IMR-90 (cell line): Measurements from ENCODE around the gene RILPL2. TPM values are rescaled to one million over a fixed set of nuclear protein-coding genes. Genes with fewer than 3 reads are reported as not detected.

Source experiments
- ATAC-seq: fragments of 200-7000 bp; cut with Tn5 transposase; 2 replicates; pipeline ENCODE4 v1.9.1; 2020; ENCODE audit warnings: low read depth, mild to moderate bottlenecking, moderate library complexity
- BruUV-seq: library from RNA; stranded (reverse); fragments of 400-500 nt; replicated peaks from 2 replicates; lab custom pipeline; 2021; lab: Mats Ljungman, UMichigan
- CTCF ChIA-PET: fragments of 300-600 bp; formaldehyde crosslinking; extraction: SDS; loops from one replicate; lab custom pipeline; 2021; ENCODE audit warnings: antibody characterized with exemption; lab: Yijun Ruan, JAX
- POLR2A ChIA-PET: fragments of 300-600 bp; sonication (Branson Sonifier 250); formaldehyde crosslinking; loops from one replicate; lab custom pipeline; 2022; ENCODE audit warnings: antibody characterized with exemption; ENCODE audit not compliant: unreplicated experiment; lab: Charles Lee
- DNase-seq: peaks from one replicate; pipeline ENCODE4 v3.0.0; 2013
- H2AFZ ChIP-seq: replicated peaks from 2 replicates; pipeline ENCODE3; 2013; ENCODE audit warnings: low read length, mild to moderate bottlenecking; ENCODE audit not compliant: poor library complexity
- H2AK5ac ChIP-seq: 2 replicates; pipeline ENCODE4 v1.6.1; 2013; ENCODE audit warnings: low read depth, low read length, inconsistent platforms
- H2AK9ac ChIP-seq: replicated peaks from 2 replicates; pipeline ENCODE3; 2013; ENCODE audit warnings: mild to moderate bottlenecking, low read depth, low read length, moderate library complexity; ENCODE audit not compliant: poor library complexity
- H2BK120ac ChIP-seq: 2 replicates; pipeline ENCODE4 v1.6.1; 2013; ENCODE audit warnings: low read depth, low read length, inconsistent platforms
- H2BK15ac ChIP-seq: 3 replicates; pipeline ENCODE4 v1.6.1; 2013; ENCODE audit warnings: low read depth, low read length, inconsistent platforms
- H2BK20ac ChIP-seq: 2 replicates; pipeline ENCODE4 v1.6.1; 2013; ENCODE audit warnings: low read depth, mild to moderate bottlenecking, inconsistent platforms, low read length, moderate library complexity
- H2BK5ac ChIP-seq: 2 replicates; pipeline ENCODE4 v1.6.1; 2013; ENCODE audit warnings: mild to moderate bottlenecking, low read depth, low read length, inconsistent platforms; ENCODE audit not compliant: poor library complexity, severe bottlenecking
- H3K14ac ChIP-seq: replicated peaks from 2 replicates; pipeline ENCODE4 v1.6.1; 2013; ENCODE audit warnings: low read depth, low read length, inconsistent platforms
- H3K18ac ChIP-seq: 2 replicates; pipeline ENCODE4 v1.6.1; 2013; ENCODE audit warnings: low read depth, low read length, control low read depth
- H3K23ac ChIP-seq: 2 replicates; pipeline ENCODE4 v1.6.1; 2013; ENCODE audit warnings: low read depth, low read length, inconsistent platforms
- H3K27ac ChIP-seq: 2 replicates; pipeline ENCODE4 v1.5.1; 2013; ENCODE audit warnings: mild to moderate bottlenecking, control low read depth, low read length; ENCODE audit not compliant: insufficient read depth
- H3K27me3 ChIP-seq: 2 replicates; pipeline ENCODE4 v1.6.1; 2013; ENCODE audit warnings: low read length; ENCODE audit not compliant: control insufficient read depth, insufficient read depth
- H3K36me3 ChIP-seq: 2 replicates; pipeline ENCODE4 v1.6.1; 2013; ENCODE audit warnings: low read length, mixed read lengths; ENCODE audit not compliant: control insufficient read depth, insufficient read depth
- H3K4ac ChIP-seq: 2 replicates; pipeline ENCODE4 v1.6.1; 2013; ENCODE audit warnings: low read depth, low read length, inconsistent platforms
- H3K4me1 ChIP-seq: 2 replicates; pipeline ENCODE4 v1.6.1; 2013; ENCODE audit warnings: low read length, mixed read lengths; ENCODE audit not compliant: control insufficient read depth, insufficient read depth
- H3K4me2 ChIP-seq: 2 replicates; pipeline ENCODE4 v1.6.1; 2013; ENCODE audit warnings: low read depth, mild to moderate bottlenecking, control low read depth, low read length, moderate library complexity
- H3K4me3 ChIP-seq: 2 replicates; pipeline ENCODE4 v1.5.1; 2013; ENCODE audit warnings: low read depth, mild to moderate bottlenecking, control low read depth, low read length, moderate library complexity; ENCODE audit not compliant: insufficient read depth
- H3K56ac ChIP-seq: 2 replicates; pipeline ENCODE4 v1.6.1; 2013; ENCODE audit warnings: low read length, inconsistent platforms; ENCODE audit not compliant: insufficient read depth; ENCODE audit errors: extremely low read depth
- H3K79me1 ChIP-seq, 2 experiments: 2 replicates each; pipeline ENCODE4 v1.6.1; 2013; ENCODE audit warnings: low read length in 2 of 2, inconsistent platforms in 1 of 2, low read depth in 1 of 2
- H3K9ac ChIP-seq: 2 replicates; pipeline ENCODE4 v1.6.1; 2013; ENCODE audit warnings: low read depth, low read length, control low read depth
- H3K9me1 ChIP-seq: 2 replicates; pipeline ENCODE4 v1.6.1; 2013; ENCODE audit warnings: low read length, inconsistent platforms; ENCODE audit not compliant: insufficient read depth
- H3K9me3 ChIP-seq: 2 replicates; pipeline ENCODE4 v1.6.1; 2013; ENCODE audit warnings: low read length; ENCODE audit not compliant: control insufficient read depth, insufficient read depth
- H4K20me1 ChIP-seq: 2 replicates; pipeline ENCODE4 v1.6.1; 2013; ENCODE audit warnings: low read length, inconsistent platforms; ENCODE audit not compliant: insufficient read depth
- H4K5ac ChIP-seq: 2 replicates; pipeline ENCODE4 v1.6.1; 2013; ENCODE audit warnings: mild to moderate bottlenecking, low read depth, low read length, control low read depth
- H4K8ac ChIP-seq, 2 experiments: 2 replicates each; pipeline ENCODE4 v1.6.1; 2013; ENCODE audit warnings: low read depth in 2 of 2, low read length in 2 of 2, control low read depth in 1 of 2, inconsistent platforms in 1 of 2
- H4K91ac ChIP-seq: 2 replicates; pipeline ENCODE4 v1.6.1; 2013; ENCODE audit warnings: low read depth, low read length, inconsistent platforms; ENCODE audit not compliant: insufficient read depth
- BHLHE40 ChIP-seq: fragments of 150-350 bp; IDR thresholded peaks from 2 replicates; pipeline ENCODE4 v1.6.1; 2016; ENCODE audit warnings: mild to moderate bottlenecking, low read depth, low read length
- CEBPB ChIP-seq: IDR thresholded peaks from 2 replicates; pipeline ENCODE4 v1.6.1; 2012; ENCODE audit warnings: low read depth, low read length, improper control_type of control experiment
- CHD1 ChIP-seq: IDR thresholded peaks from 2 replicates; pipeline ENCODE4 v1.6.1; 2012; ENCODE audit warnings: low read depth, low read length, improper control_type of control experiment
- CTCF ChIP-seq: conservative IDR thresholded peaks from 2 replicates; pipeline ENCODE4 v1.5.1; 2012; ENCODE audit warnings: mild to moderate bottlenecking, low read depth, low read length, improper control_type of control experiment
- FOS ChIP-seq: fragments of 150-350 bp; IDR thresholded peaks from 2 replicates; pipeline ENCODE4 v1.6.1; 2016; ENCODE audit warnings: low read depth, low read length
- MAZ ChIP-seq: IDR thresholded peaks from 2 replicates; pipeline ENCODE4 v1.6.1; 2012; ENCODE audit warnings: low read depth, mild to moderate bottlenecking, low read length, improper control_type of control experiment, moderate library complexity, borderline replicate concordance
- MXI1 ChIP-seq: IDR thresholded peaks from 2 replicates; pipeline ENCODE4 v1.6.1; 2012; ENCODE audit warnings: low read depth, mild to moderate bottlenecking, low read length, moderate library complexity, borderline replicate concordance
- NFE2L2 ChIP-seq: fragments of 150-350 bp; IDR thresholded peaks from 2 replicates; pipeline ENCODE4 v1.6.1; 2016; ENCODE audit warnings: low read depth, mild to moderate bottlenecking, low read length
- POLR2A ChIP-seq: IDR thresholded peaks from 2 replicates; pipeline ENCODE4 v1.6.1; 2012; ENCODE audit warnings: mild to moderate bottlenecking, low read depth, low read length
- RCOR1 ChIP-seq: IDR thresholded peaks from 2 replicates; pipeline ENCODE4 v1.6.1; 2012; ENCODE audit warnings: mild to moderate bottlenecking, low read length, improper control_type of control experiment; ENCODE audit not compliant: insufficient replicate concordance
- RFX5 ChIP-seq: IDR thresholded peaks from 2 replicates; pipeline ENCODE4 v1.8.0; 2012; ENCODE audit warnings: low read depth, mild to moderate bottlenecking, low read length, moderate library complexity
- WGBS, 2 experiments: methylation state at CpG; one replicate each; pipeline versions ENCODE4 v1.1.5 to v1.1.7; 2013; ENCODE audit warnings: missing lambda C conversion rate in 2 of 2; ENCODE audit not compliant: insufficient read length in 1 of 2; ENCODE audit errors: extremely low coverage in 2 of 2; 5-methylcytosine and 5-hydroxymethylcytosine counted together
- dilution Hi-C: fragments of 300-500 bp; cut with HindIII; formaldehyde crosslinking; loops from one replicate; pipeline ENCODE4 v1.14.3; 2018; ENCODE audit warnings: low sequenced_read_pairs; ENCODE audit not compliant: unreplicated experiment
- in situ Hi-C: fragments of 300-500 bp; cut with MboI; formaldehyde crosslinking; loops from 3 replicates; pipeline ENCODE4 v1.14.3; 2019; ENCODE audit warnings: low sequenced_read_pairs, inconsistent platforms, mixed read lengths
- intact Hi-C: fragments of 100-400 bp; cut with micrococcal nuclease; formaldehyde crosslinking; loops from 2 replicates; pipeline ENCODE4 v1.10.0; 2022
- polyA plus RNA-seq, 3 experiments: library from polyadenylated mRNA; depleted of rRNA; stranded (reverse); fragments of >200 nt; gene quantifications; 2 replicates each; pipeline ENCODE4 v1.2.3, GENCODE V29; 2012; ENCODE audit warnings: low replicate concordance in 1 of 3
- total RNA-seq: library from RNA; depleted of rRNA; stranded (reverse); fragments of >200 nt; gene quantifications from 2 replicates; pipeline ENCODE4 v1.2.3, GENCODE V29; 2012

Gene RILPL2
- total and polyA plus RNA-seq, 2 of the 4 experiments (the other 2 are of a cell fraction): 1.8 to 2.2 TPM

GRCh38 chr12:123471374-123472068, 35.0 kb upstream of the RILPL2 start:
- Histone ChIP-seq H3K27me3 (no peaks in the 10 kb centered on the region), H3K14ac (no peak overlapping the region), H2AK5ac (no peak overlapping the region), H4K5ac (no peak overlapping the region), H3K4me3 (no peak overlapping the region), H2AK9ac (no peak overlapping the region), H2AFZ (no peak overlapping the region), H4K8ac (no peak overlapping the region), H4K20me1 (peaks cover 23% of the 10 kb centered on the region), H3K4me2 (no peak overlapping the region), H3K4ac (no peak overlapping the region), H3K56ac (no peak overlapping the region), H2BK20ac (no peak overlapping the region), H3K36me3 (peaks cover 21% of the 10 kb centered on the region), H3K9me1 (no peaks in the 10 kb centered on the region; the same call in 1 of the 2 replicates), H2BK120ac (no peak overlapping the region), H3K4me1 (peaks cover 3% of the 10 kb centered on the region), H3K79me1 (peaks cover 17 to 54% of the 10 kb centered on the region in 2 experiments), H2BK15ac (no peak overlapping the region), H4K91ac (no peak overlapping the region), H2BK5ac (no peak overlapping the region), H3K9me3 (no peaks in the 10 kb centered on the region), H3K23ac (no peak overlapping the region), H3K9ac (no peak overlapping the region), H3K18ac (no peak overlapping the region), H3K27ac (no peak overlapping the region)
- WGBS, 2 experiments: 100% methylated on average over 3 of the region's 8 CpGs; no CpG with 5 or more reads in 1 of the 2 experiments
- no TSS peak for BruUV-seq
- CTCF ChIA-PET: no interaction called here
- peak; percentile 88 for ATAC-seq
- DNase-seq: peak; percentile 92
- TF ChIP-seq BHLHE40: no peak
- no peak for TF ChIP-seq POLR2A
- peak; percentile 97 for TF ChIP-seq CEBPB
- 0 out of 2 replicates have a peak, but pooled peaks have one; percentile 11 for TF ChIP-seq MXI1
- TF ChIP-seq FOS: peak; percentile 34; the same call in 1 of the 2 replicates
- no peak for TF ChIP-seq CTCF
- TF ChIP-seq MAZ: no peak
- no peak for TF ChIP-seq NFE2L2
- TF ChIP-seq RFX5: no peak
- no peak for TF ChIP-seq CHD1
- peak; percentile 78 for TF ChIP-seq RCOR1
- dilution Hi-C loops: no loop called here
- POLR2A ChIA-PET: no interaction called here
- in situ Hi-C loops: no loop called here
- intact Hi-C loops: no loop called here
